HCT116 (cell line): ENCODE results near the gene SCAF4. TPM values are rescaled to one million over a fixed set of nuclear protein-coding genes. Genes with fewer than 3 reads are reported as not detected.

ENCODE experiments used
- ATAC-seq: fragments of 200-7000 bp; cut with Tn5 transposase; 2 replicates; pipeline ENCODE4 v1.9.1; 2020; ENCODE audit warnings: mild to moderate bottlenecking, moderate library complexity
- BruUV-seq: library from RNA; stranded (reverse); fragments of 400-500 nt; replicated peaks from 2 replicates; lab custom pipeline; 2021; lab: Mats Ljungman, UMichigan
- CTCF ChIA-PET: fragments of 300-600 bp; sonication (Branson Sonifier 250); formaldehyde crosslinking; loops from one replicate; lab custom pipeline; 2021; ENCODE audit warnings: antibody characterized with exemption; lab: Charles Lee
- POLR2A ChIA-PET: fragments of 300-600, 350-600 bp; sonication (Branson Sonifier 250); formaldehyde crosslinking; loops from one replicate; lab custom pipeline; 2021; ENCODE audit warnings: antibody characterized with exemption; lab: Charles Lee
- RAD21 ChIA-PET, 2 experiments: fragments of 300-600 bp; sonication (Branson Sonifier 250); formaldehyde crosslinking; loops; one replicate each; lab custom pipeline; 2023; ENCODE audit warnings: low total read pairs in 2 of 2; ENCODE audit not compliant: uncharacterized antibody in 2 of 2, unreplicated experiment in 2 of 2, low non-redundant PET in 1 of 2; lab: Charles Lee
- DNase-seq: peaks from one replicate; pipeline ENCODE4 v3.0.0-alpha.2; 2010; ENCODE audit warnings: low read depth, low spot score
- H2AFZ ChIP-seq: fragments of 200-600 bp; shearing (Covaris generic), sonication (generic); 2 replicates; pipeline ENCODE4 v1.6.1; 2017; ENCODE audit warnings: low read depth, mixed run types, mixed read lengths, antibody characterized with exemption, low read length; ENCODE audit not compliant: poor library complexity, severe bottlenecking
- H3K27ac ChIP-seq: 2 replicates; pipeline ENCODE4 v1.5.1; 2012; ENCODE audit warnings: low read depth, low read length
- H3K27me3 ChIP-seq: fragments of 200-600 bp; sonication (generic); 2 replicates; pipeline ENCODE4 v1.6.1; 2016; ENCODE audit warnings: mixed run types, low read length, mixed read lengths; ENCODE audit not compliant: insufficient read depth
- H3K36me3 ChIP-seq, 2 experiments: fragments of 200-500 bp in 1 of 2; fragments of 200-600 bp in 1 of 2; sonication (Bioruptor generic) in 1 of 2; sonication (generic) in 1 of 2; 2 replicates each; pipeline versions ENCODE4 v1.5.1 to v1.6.1; 2014 to 2016; ENCODE audit warnings: low read length in 2 of 2, inconsistent platforms in 1 of 2, mixed read lengths in 1 of 2, mixed run types in 1 of 2; ENCODE audit not compliant: insufficient read depth in 2 of 2, control insufficient read depth in 1 of 2
- H3K4me1 ChIP-seq, 2 experiments: fragments of 200-600 bp in 1 of 2; sonication (generic) in 1 of 2; 2 replicates each; pipeline versions ENCODE4 v1.5.1 to v1.6.1; 2012 to 2017; ENCODE audit warnings: low read length in 2 of 2, inconsistent platforms in 1 of 2, mild to moderate bottlenecking in 1 of 2, mixed read lengths in 1 of 2, mixed run types in 1 of 2, moderate library complexity in 1 of 2; ENCODE audit not compliant: insufficient read depth in 2 of 2, control insufficient read depth in 1 of 2
- H3K4me2 ChIP-seq: fragments of 200-600 bp; sonication (generic); 2 replicates; pipeline ENCODE4 v1.6.1; 2017; ENCODE audit warnings: mixed run types, low read length, mixed read lengths
- H3K4me3 ChIP-seq, 2 experiments: fragments of 200-600 bp in 1 of 2; sonication (generic) in 1 of 2; replicated peaks in 1 of 2; 2 replicates each; pipeline ENCODE4 v1.5.1; 2011 to 2016; ENCODE audit warnings: low read length in 2 of 2, control low read depth in 1 of 2, low read depth in 1 of 2, mild to moderate bottlenecking in 1 of 2, mixed read lengths in 1 of 2, mixed run types in 1 of 2
- H3K79me2 ChIP-seq: fragments of 200-600 bp; sonication (generic); 2 replicates; pipeline ENCODE4 v1.6.1; 2017; ENCODE audit warnings: mild to moderate bottlenecking, mixed run types, low read length, moderate library complexity, mixed read lengths; ENCODE audit not compliant: insufficient read depth
- H3K9ac ChIP-seq: fragments of 200-600 bp; sonication (generic); 2 replicates; pipeline ENCODE4 v1.6.1; 2016; ENCODE audit warnings: low read length, mixed read lengths
- H3K9me2 ChIP-seq: fragments of 200-600 bp; sonication (generic), shearing (Covaris generic); 2 replicates; pipeline ENCODE4 v1.6.1; 2017; ENCODE audit warnings: mixed run types, mild to moderate bottlenecking, moderate library complexity; ENCODE audit not compliant: insufficient read depth
- H3K9me3 ChIP-seq, 2 experiments: fragments of 200-500 bp in 1 of 2; fragments of 200-600 bp in 1 of 2; sonication (Bioruptor generic) in 1 of 2; sonication (generic) in 1 of 2; 2 replicates each; pipeline ENCODE4 v1.6.1; 2014 to 2017; ENCODE audit warnings: low read length in 2 of 2, mixed read lengths in 2 of 2, inconsistent platforms in 1 of 2, low read depth in 1 of 2, mild to moderate bottlenecking in 1 of 2, mixed run types in 1 of 2, moderate library complexity in 1 of 2; ENCODE audit not compliant: control insufficient read depth in 1 of 2, insufficient read depth in 1 of 2
- H4K20me1 ChIP-seq: fragments of 200-600 bp; sonication (generic), shearing (Covaris generic); 2 replicates; pipeline ENCODE4 v1.6.1; 2017; ENCODE audit warnings: mixed run types, mild to moderate bottlenecking, moderate library complexity; ENCODE audit not compliant: insufficient read depth
- CEBPB ChIP-seq: IDR thresholded peaks from 2 replicates; pipeline ENCODE4 v1.6.1; 2012; ENCODE audit warnings: low read depth
- ELF1 ChIP-seq: IDR thresholded peaks from 2 replicates; pipeline ENCODE4 v1.6.1; 2012; ENCODE audit warnings: low read depth, borderline replicate concordance
- EZH2 ChIP-seq: fragments of 200-600 bp; sonication (generic); IDR thresholded peaks from 2 replicates; pipeline ENCODE4 v1.6.1; 2017; ENCODE audit warnings: antibody characterized with exemption, mixed run types
- FOSL1 ChIP-seq: IDR thresholded peaks from 2 replicates; pipeline ENCODE4 v1.6.1; 2012; ENCODE audit warnings: low read depth
- MAX ChIP-seq: IDR thresholded peaks from 2 replicates; pipeline ENCODE4 v1.6.1; 2012
- POLR2AphosphoS5 ChIP-seq: IDR thresholded peaks from 2 replicates; pipeline ENCODE4 v1.6.1; 2011; ENCODE audit warnings: mild to moderate bottlenecking, low read depth, low read length, moderate library complexity
- SRF ChIP-seq: IDR thresholded peaks from 2 replicates; pipeline ENCODE4 v1.6.1; 2012; ENCODE audit warnings: low read depth
- intact Hi-C: fragments of 100-400 bp; cut with micrococcal nuclease; formaldehyde crosslinking; loops from 2 replicates; pipeline ENCODE4 v1.10.0; 2022
- total RNA-seq: library from RNA; stranded (reverse); gene quantifications from one replicate; pipeline ENCODE4 v1.2.1, GENCODE V29; 2021; ENCODE audit not compliant: unreplicated experiment

The SCAF4 gene
- total RNA-seq, 1 experiment from 2014 or later: 31.1 TPM

DNA sequence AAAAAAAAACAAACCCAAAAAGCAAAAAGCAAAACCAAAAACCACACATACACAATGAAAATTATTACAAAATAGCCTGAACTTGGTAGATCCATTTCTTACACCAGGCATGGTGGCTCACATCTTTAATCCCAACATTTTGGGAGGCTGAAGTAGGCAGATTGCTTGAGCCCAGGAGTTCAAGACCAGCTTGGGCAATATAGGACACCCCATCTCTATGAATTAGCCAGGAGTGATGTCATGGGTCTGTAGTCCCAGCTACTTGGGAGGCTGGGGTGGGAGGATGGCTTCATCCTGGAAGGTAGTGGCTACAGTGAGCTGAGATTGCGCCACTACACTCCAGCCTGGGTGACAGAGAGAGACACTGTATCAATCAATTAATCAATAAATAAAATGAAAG, 42.1 kb upstream of the SCAF4 start:
- intact Hi-C loops: no loop called here
- H3K9me3 ChIP-seq: no peaks in the 10 kb centered on the region
- H3K79me2 ChIP-seq: no peaks in the 10 kb centered on the region
- H3K4me2 ChIP-seq: no peak overlapping the region
- no peaks in the 10 kb centered on the region for H3K9me2 ChIP-seq
- ChIA-PET RAD21 (no interaction called here), POLR2A (no interaction called here), CTCF (interaction anchor here (2.2 kb wide), 1 partner anchor 12 kb away, joined by 5 read pairs; no protein-coding TSS in a partner anchor)
- no TSS peak for BruUV-seq
- H3K4me1 ChIP-seq: no peaks in the 10 kb centered on the region
- H4K20me1 ChIP-seq: no peaks in the 10 kb centered on the region
- H3K27me3 ChIP-seq: no peaks in the 10 kb centered on the region
- H2AFZ ChIP-seq: no peak overlapping the region
- TF ChIP-seq ELF1: no peak
- TF ChIP-seq CEBPB: no peak
- no peak for TF ChIP-seq MAX
- DNase-seq (no peak), ATAC-seq (no peak)
- H3K4me3 ChIP-seq: no peak overlapping the region
- H3K27ac ChIP-seq: no peak overlapping the region
- no peaks in the 10 kb centered on the region for H3K36me3 ChIP-seq
- no peak overlapping the region for H3K9ac ChIP-seq

DNA sequence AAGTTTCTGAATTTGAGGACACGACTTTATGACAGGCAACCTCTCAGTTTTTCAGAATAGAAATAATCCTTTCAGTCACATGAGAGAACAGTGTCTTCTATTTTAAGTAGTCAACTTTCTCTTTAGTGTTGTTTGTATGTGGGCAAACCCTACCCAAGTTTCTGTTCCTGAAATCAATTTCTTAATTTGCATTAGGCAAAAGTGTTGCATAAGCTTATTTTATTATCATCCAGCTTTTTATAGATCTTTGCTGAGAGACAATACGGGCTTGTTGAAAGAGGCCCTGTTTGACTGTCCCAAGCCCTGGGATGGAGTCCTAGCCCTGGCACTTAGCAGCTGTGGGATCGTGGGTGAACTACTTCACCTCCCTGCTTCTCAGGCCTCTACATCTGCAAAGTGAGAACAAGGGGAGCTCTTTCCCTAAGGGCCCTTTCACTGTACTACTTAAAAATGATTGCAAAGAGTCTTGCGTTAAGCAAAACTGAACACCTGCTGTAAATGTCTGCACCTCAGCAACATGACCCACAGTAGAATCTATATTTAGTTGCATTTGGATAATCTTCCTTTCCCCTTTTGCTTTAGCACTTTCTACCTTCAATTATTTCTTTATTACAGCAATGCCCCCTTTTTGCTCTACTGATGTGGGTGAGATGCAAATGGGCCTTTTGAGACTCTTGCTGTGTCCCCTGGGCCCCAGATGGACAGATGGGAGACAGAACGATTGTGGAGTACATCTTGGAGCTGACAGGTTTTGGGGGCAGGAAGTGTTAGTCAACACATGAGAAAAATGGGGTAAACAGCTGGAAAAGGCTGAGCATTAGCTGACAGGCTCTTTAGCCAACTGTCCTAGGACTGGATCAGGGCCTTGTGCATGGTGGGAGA, 41.0 kb upstream of the SCAF4 start:
- no peaks in the 10 kb centered on the region for H3K36me3 ChIP-seq
- no peaks in the 10 kb centered on the region for H3K9me3 ChIP-seq
- POLR2A ChIA-PET: no interaction called here
- TF ChIP-seq EZH2: no peak
- TF ChIP-seq POLR2AphosphoS5: no peak
- TF ChIP-seq ELF1: no peak
- TF ChIP-seq SRF: no peak
- no peak for TF ChIP-seq FOSL1
- TF ChIP-seq, all 23 proteins: peak for 0
- Histone ChIP-seq H3K4me3 (no peak overlapping the region), H3K79me2 (no peaks in the 10 kb centered on the region), H3K9me2 (no peaks in the 10 kb centered on the region), H3K4me1 (no peaks in the 10 kb centered on the region), H4K20me1 (no peaks in the 10 kb centered on the region), H3K27me3 (no peaks in the 10 kb centered on the region), H3K27ac (no peak overlapping the region), H3K4me2 (no peak overlapping the region), H2AFZ (no peak overlapping the region), H3K9ac (no peak overlapping the region)
- ChIA-PET CTCF (interaction anchor here (2.0 to 2.2 kb wide), 2 partner anchors 9 to 13 kb away, joined by 5 to 10 read pairs; no protein-coding TSS in a partner anchor), RAD21 (no interaction called here)
- BruUV-seq: no TSS peak
- ATAC-seq (no peak), DNase-seq (no peak)
- intact Hi-C loops: no loop called here
